Small intestine (tissue), 7 donors: ENCODE results near the gene SPEG. TPM values are rescaled to one million over a fixed set of nuclear protein-coding genes. Genes with fewer than 3 reads are reported as not detected.
A peak's percentile ranks its signal among the peaks of the same experiment; 100 is the strongest.

Experiments
- DNase-seq, 2 donors: peaks; one replicate each; pipeline versions ENCODE4 v3.0.0 to v3.0.0-alpha.2; 2013
- FAIRE-seq: peaks from 2 replicates; lab custom pipeline; 2012; peaks lifted over from hg19 to GRCh38; lab: Jason Lieb, UNC
- H3K27ac ChIP-seq, 3 donors: one replicate each; pipeline ENCODE4 v1.5.1; 2013; ENCODE audit warnings: low read length in 2 of 3, mild to moderate bottlenecking in 2 of 3, control low read depth in 1 of 3, inconsistent platforms in 1 of 3, low read depth in 1 of 3, moderate library complexity in 1 of 3
- H3K27me3 ChIP-seq, 3 donors: one replicate each; pipeline ENCODE4 v1.6.1; 2013; ENCODE audit warnings: low read length in 3 of 3, inconsistent platforms in 1 of 3; ENCODE audit not compliant: control insufficient read depth in 3 of 3, insufficient read depth in 3 of 3
- H3K36me3 ChIP-seq, 3 donors: one replicate each; pipeline ENCODE4 v1.6.1; 2013; ENCODE audit warnings: low read length in 3 of 3, inconsistent platforms in 1 of 3, low read depth in 1 of 3, mild to moderate bottlenecking in 1 of 3, moderate library complexity in 1 of 3; ENCODE audit not compliant: control insufficient read depth in 3 of 3, insufficient read depth in 2 of 3
- H3K4me1 ChIP-seq, 3 donors: one replicate each; pipeline ENCODE4 v1.6.1; 2013; ENCODE audit warnings: low read length in 2 of 3, inconsistent platforms in 1 of 3, low read depth in 1 of 3, mild to moderate bottlenecking in 1 of 3, moderate library complexity in 1 of 3; ENCODE audit not compliant: control insufficient read depth in 3 of 3, insufficient read depth in 2 of 3
- H3K4me3 ChIP-seq, 3 donors: one replicate each; pipeline ENCODE4 v1.5.1; 2013; ENCODE audit warnings: low read length in 3 of 3, control low read depth in 1 of 3, inconsistent platforms in 1 of 3, low read depth in 1 of 3, mild to moderate bottlenecking in 1 of 3, moderate library complexity in 1 of 3
- H3K9me3 ChIP-seq, 2 donors: one replicate each; pipeline ENCODE4 v1.6.1; 2013; ENCODE audit warnings: low read depth in 1 of 2, low read length in 1 of 2; ENCODE audit not compliant: control insufficient read depth in 2 of 2, insufficient read depth in 1 of 2
- WGBS, 3 donors: extraction: QIAGEN DNeasy Blood & Tissue Kit; methylation state at CpG; one replicate each; pipeline ENCODE4 v1.1.7; 2013; 5-methylcytosine and 5-hydroxymethylcytosine counted together
- polyA plus RNA-seq, 4 donors: library from polyadenylated mRNA; stranded (reverse) in 3 of 4; unstranded in 1 of 4; fragments of 200-250 nt in 3 of 4; fragments of 120-200 nt in 1 of 4; gene quantifications; one replicate each; pipeline versions ENCODE4 v1.2.1 to v1.2.3, GENCODE V29; 2013
- donor health status: healthy with polysubstance abuse.
- donor health status: control.
- donor health status: control.
- donor health status: Bipolar disorder and iron deficiency.
- donor health status: healthy.

The SPEG gene
- polyA plus RNA-seq, 4 donors = 0.45 to 15.7 (median 5.3) TPM

GRCh38 chr2:219460424-219460926 lies 25.8 kb downstream of the SPEG start:
- DNase-seq (peak in 1 of 2 donors; percentile 15), FAIRE-seq (no peak)
- Histone ChIP-seq H3K27ac (peak overlapping the region in 2 of 3 donors; percentile 25 to 61), H3K9me3 (no peaks in the 10 kb centered on the region), H3K4me3 (no peak overlapping the region), H3K27me3 (no peaks in the 10 kb centered on the region), H3K4me1 (peaks cover 0 to 13% (median 0%) of the 10 kb centered on the region in 3 donors), H3K36me3 (peaks cover 0 to 30% (median 0%) of the 10 kb centered on the region in 3 donors)
- WGBS, 3 donors = 48 to 76% (median 76%) methylated on average over 18 of the region's 18 CpGs

GRCh38 chr2:219461047-219461514 lies 26.4 kb downstream of the SPEG start:
- DNase-seq = no peak
- Histone ChIP-seq H3K27me3 (no peaks in the 10 kb centered on the region), H3K27ac (no peak overlapping the region), H3K4me3 (no peak overlapping the region), H3K36me3 (peaks cover 0 to 27% (median 0%) of the 10 kb centered on the region in 3 donors), H3K4me1 (peaks cover 0 to 13% (median 0%) of the 10 kb centered on the region in 3 donors), H3K9me3 (no peaks in the 10 kb centered on the region)
- FAIRE-seq = no peak
- WGBS, 3 donors = 32 to 50% (median 37%) methylated on average over 10 to 11 of the region's 11 CpGs

- WGBS, 3 donors = 69 to 88% (median 84%) methylated on average over 8 to 14 of the region's 14 CpGs
- peaks cover 0 to 25% (median 0%) of the 10 kb centered on the region in 3 donors for H3K36me3 ChIP-seq
- no peak overlapping the region for H3K27ac ChIP-seq
- FAIRE-seq (no peak), DNase-seq (no peak)
- peaks cover 0 to 13% (median 0%) of the 10 kb centered on the region in 3 donors for H3K4me1 ChIP-seq
- no peaks in the 10 kb centered on the region for H3K27me3 ChIP-seq
- no peak overlapping the region for H3K4me3 ChIP-seq
- H3K9me3 ChIP-seq = no peaks in the 10 kb centered on the region
These were observed 27.0 kb downstream of the SPEG start for GRCh38 chr2:219461669-219462068.

- H3K27me3 ChIP-seq = no peaks in the 10 kb centered on the region
- peaks cover 0 to 13% (median 0%) of the 10 kb centered on the region in 3 donors for H3K4me1 ChIP-seq
- H3K9me3 ChIP-seq = no peaks in the 10 kb centered on the region
- 85 to 94% (median 89%) methylated on average over 9 of the region's 9 CpGs for WGBS, 3 donors
- no peak overlapping the region for H3K4me3 ChIP-seq
- DNase-seq = no peak
- H3K27ac ChIP-seq = no peak overlapping the region
- peaks cover 0 to 23% (median 0%) of the 10 kb centered on the region in 3 donors for H3K36me3 ChIP-seq
- FAIRE-seq = no peak
These were observed 27.7 kb downstream of the SPEG start for GRCh38 chr2:219462349-219462748.

- Histone ChIP-seq H3K27ac (no peak overlapping the region), H3K36me3 (peaks cover 0 to 29% (median 0%) of the 10 kb centered on the region in 3 donors), H3K9me3 (no peaks in the 10 kb centered on the region), H3K27me3 (no peaks in the 10 kb centered on the region), H3K4me1 (peaks cover 0 to 10% (median 0%) of the 10 kb centered on the region in 3 donors), H3K4me3 (no peak overlapping the region)
- DNase-seq (no peak), FAIRE-seq (no peak)
- WGBS, 3 donors = 87 to 94% (median 89%) methylated on average over 21 of the region's 21 CpGs
These were observed 29.8 kb downstream of the SPEG start for GRCh38 chr2:219464286-219465032.

GRCh38 chr2:219465659-219466561 lies 31.3 kb downstream of the SPEG start:
- 86 to 93% (median 92%) methylated on average over 44 to 47 of the region's 47 CpGs for WGBS, 3 donors
- DNase-seq (no peak), FAIRE-seq (no peak)
- Histone ChIP-seq H3K9me3 (no peaks in the 10 kb centered on the region), H3K4me1 (no peaks in the 10 kb centered on the region), H3K36me3 (peaks cover 0 to 29% (median 0%) of the 10 kb centered on the region in 3 donors), H3K4me3 (no peak overlapping the region), H3K27me3 (no peaks in the 10 kb centered on the region), H3K27ac (no peak overlapping the region)

GRCh38 chr2:219466816-219467735 lies 32.4 kb downstream of the SPEG start:
- H3K27me3 ChIP-seq = no peaks in the 10 kb centered on the region
- no peak overlapping the region for H3K27ac ChIP-seq
- no peaks in the 10 kb centered on the region for H3K9me3 ChIP-seq
- FAIRE-seq (no peak), DNase-seq (no peak)
- 72 to 81% (median 73%) methylated on average over 28 of the region's 28 CpGs for WGBS, 3 donors
- peaks cover 0 to 22% (median 0%) of the 10 kb centered on the region in 3 donors for H3K36me3 ChIP-seq
- no peaks in the 10 kb centered on the region for H3K4me1 ChIP-seq
- H3K4me3 ChIP-seq = no peak overlapping the region
